Femur (tissue), 1 donor: ENCODE measurements around the gene WDR36.
A peak's percentile ranks its signal among the peaks of the same experiment; 100 is the strongest.
"Not testable (repeated sequence)": the region's sequence is repeated elsewhere in the genome, so short reads cannot be mapped to it uniquely, and the experiment has no call there.

Source experiments
- DNase-seq: peaks from one replicate; pipeline ENCODE4 v3.0.0-alpha.2; 2017

Gene WDR36

GRCh38 chr5:111141471-111141870 is 49.3 kb downstream of the WDR36 start:
- DNase-seq: not testable (repeated sequence)

GRCh38 chr5:111142932-111143331 is 50.8 kb downstream of the WDR36 start:
- no peak for DNase-seq

- DNase-seq: peak; percentile 83
Measured at GRCh38 chr5:111143910-111144309, 51.8 kb downstream of the WDR36 start.

GRCh38 chr5:111144352-111144930 is 52.3 kb downstream of the WDR36 start:
- no peak for DNase-seq

GRCh38 chr5:111146053-111146452 is 53.9 kb downstream of the WDR36 start:
- DNase-seq: no peak

GRCh38 chr5:111147502-111147901 is 55.4 kb downstream of the WDR36 start:
- DNase-seq: no peak

- DNase-seq: no peak
Measured at GRCh38 chr5:111151998-111152397, 59.9 kb downstream of the WDR36 start.

- no peak for DNase-seq
Measured at GRCh38 chr5:111153483-111153882, 61.3 kb downstream of the WDR36 start.

GRCh38 chr5:111153945-111154344 is 61.8 kb downstream of the WDR36 start:
- DNase-seq: no peak

GRCh38 chr5:111158105-111158744 is 66.1 kb downstream of the WDR36 start:
- peak; percentile 78 for DNase-seq

- DNase-seq: no peak
Measured at GRCh38 chr5:111159845-111160244, 67.7 kb downstream of the WDR36 start.

GRCh38 chr5:111163000-111163399 is 70.9 kb downstream of the WDR36 start:
- no peak for DNase-seq

- DNase-seq: no peak
Measured at GRCh38 chr5:111165058-111165457, 72.9 kb downstream of the WDR36 start.

- DNase-seq: no peak
Measured at GRCh38 chr5:111167551-111167950, 75.4 kb downstream of the WDR36 start.

- DNase-seq: no peak
Measured at GRCh38 chr5:111168608-111169007, 76.5 kb downstream of the WDR36 start.

GRCh38 chr5:111169269-111169668 is 77.1 kb downstream of the WDR36 start:
- no peak for DNase-seq

GRCh38 chr5:111170279-111170678 is 78.1 kb downstream of the WDR36 start:
- DNase-seq: no peak

GRCh38 chr5:111172504-111172903 is 80.4 kb downstream of the WDR36 start:
- no peak for DNase-seq

- DNase-seq: no peak
Measured at GRCh38 chr5:111173476-111173875, 81.3 kb downstream of the WDR36 start.
